ENCODE results near the gene TFB2M.

GRCh38 chr1:246608616-246609376 lies 42.7 kb upstream of the TFB2M start:
- no peak for TF ChIP-seq REST (IDR thresholded peaks at IDR 0.05; ENCODE audit: insufficient read depth in 1 of 2, low read depth in 2 of 2, low read length in 2 of 2)
- no peak for TF ChIP-seq POLR2AphosphoS5 (IDR thresholded peaks at IDR 0.05; ENCODE audit: low read depth, low read length)
- TF ChIP-seq TAF1 (IDR thresholded peaks at IDR 0.05; ENCODE audit: borderline replicate concordance, insufficient read depth, low read length): no peak
- TF ChIP-seq FOXP2 (optimal IDR thresholded peaks at IDR 0.05; ENCODE audit: borderline replicate concordance, extremely low read depth, extremely low read length, insufficient read depth): no peak
- no peak for TF ChIP-seq SIN3A (IDR thresholded peaks at IDR 0.05; ENCODE audit: borderline replicate concordance, insufficient read depth, low read length)

Measured in PFSK-1 (cell line).